Upper lobe of right lung (tissue), 1 donor: Measurements from ENCODE around the gene SCARB1. TPM values are rescaled to one million over a fixed set of nuclear protein-coding genes. Genes with fewer than 3 reads are reported as not detected.

Experiments used
- ATAC-seq: fragments of 200-7000 bp; cut with Tn5 transposase; one replicate; pipeline ENCODE4 v1.9.1; 2020; ENCODE audit warnings: mild to moderate bottlenecking, moderate library complexity
- DNase-seq: peaks from one replicate; pipeline ENCODE4 v3.0.0-alpha.2; 2020
- H3K27ac ChIP-seq: fragments of 200-600 bp; one replicate; pipeline ENCODE4 v1.8.0; 2022
- H3K27me3 ChIP-seq: fragments of 200-600 bp; one replicate; pipeline ENCODE4 v1.8.0; 2022; ENCODE audit warnings: mild to moderate bottlenecking
- H3K36me3 ChIP-seq: fragments of 200-600 bp; one replicate; pipeline ENCODE4 v1.8.0; 2022
- H3K4me1 ChIP-seq: fragments of 200-600 bp; one replicate; pipeline ENCODE4 v1.8.0; 2022
- H3K4me3 ChIP-seq: fragments of 200-600 bp; one replicate; pipeline ENCODE4 v1.8.0; 2022; ENCODE audit warnings: mild to moderate bottlenecking
- H3K9me3 ChIP-seq: fragments of 200-600 bp; one replicate; pipeline ENCODE4 v1.8.0; 2022
- intact Hi-C: fragments of 100-400 bp; cut with DNase I; formaldehyde crosslinking; loops from one replicate; pipeline ENCODE4 v1.11.0; 2022
- total RNA-seq: library from RNA; stranded (reverse); fragmentation: NEBNext Ultra II Directional; extraction: Animal tissue kit (Norgen Biotek cat#: 25700); gene quantifications from one replicate; pipeline ENCODE4 v1.2.1, GENCODE V29; 2021
- TF ChIP-seq, protein P1 (sequence below): fragments of 200-600 bp; IDR thresholded peaks from one replicate; pipeline ENCODE4 v1.8.0; 2022; ENCODE audit warnings: antibody characterized with exemption
- donor health status: DM: no; HTN: yes; CAD: no; lungs with severe emphysema.

The SCARB1 gene
- total RNA-seq, 1 donor from 2014 or later, result 35.3 TPM

DNA sequence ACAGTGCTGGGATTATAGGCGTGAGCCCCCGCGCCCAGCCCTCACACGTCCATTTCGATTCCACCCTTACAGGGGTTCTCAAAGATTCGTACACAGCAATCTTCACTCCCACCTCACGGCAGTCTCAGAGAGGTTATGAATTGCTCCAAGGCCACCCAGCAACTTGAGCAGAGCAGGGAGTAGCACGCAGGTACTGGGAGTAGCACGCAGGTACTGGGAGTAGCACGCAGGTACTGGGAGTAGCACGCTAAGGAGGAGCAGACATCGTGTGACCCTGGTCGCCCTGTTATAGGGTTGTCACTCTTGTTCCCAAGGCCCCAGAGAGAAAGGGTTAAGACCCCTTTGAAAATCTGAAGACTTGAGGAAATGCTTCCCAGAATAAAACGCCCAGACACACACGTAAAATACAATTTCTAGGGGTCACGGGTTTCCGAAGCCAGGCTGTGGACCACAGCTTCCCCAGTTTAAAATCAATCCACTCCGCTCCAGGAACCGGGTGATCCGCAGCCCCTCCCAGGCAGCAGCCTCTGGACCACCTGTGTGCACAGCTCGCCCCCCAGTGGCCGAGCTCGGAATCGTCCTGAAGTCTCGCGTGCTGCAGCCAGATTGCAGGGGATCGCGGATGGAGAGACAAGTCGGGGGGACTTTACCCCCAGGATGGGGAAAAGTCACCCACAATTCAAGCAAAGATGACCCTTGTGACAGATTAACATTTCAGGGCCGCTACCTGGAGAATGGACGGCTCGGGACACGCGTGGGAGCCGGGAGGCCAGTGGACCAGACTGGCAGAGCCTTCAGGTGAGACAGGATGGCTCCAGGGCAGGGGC is 92.0 kb downstream of the SCARB1 start:
- no peaks in the 10 kb centered on the region for H3K36me3 ChIP-seq
- no peaks in the 10 kb centered on the region for H3K27me3 ChIP-seq
- DNase-seq (peak; percentile 91), ATAC-seq (peak; percentile 83)
- TF ChIP-seq, protein P1, sequence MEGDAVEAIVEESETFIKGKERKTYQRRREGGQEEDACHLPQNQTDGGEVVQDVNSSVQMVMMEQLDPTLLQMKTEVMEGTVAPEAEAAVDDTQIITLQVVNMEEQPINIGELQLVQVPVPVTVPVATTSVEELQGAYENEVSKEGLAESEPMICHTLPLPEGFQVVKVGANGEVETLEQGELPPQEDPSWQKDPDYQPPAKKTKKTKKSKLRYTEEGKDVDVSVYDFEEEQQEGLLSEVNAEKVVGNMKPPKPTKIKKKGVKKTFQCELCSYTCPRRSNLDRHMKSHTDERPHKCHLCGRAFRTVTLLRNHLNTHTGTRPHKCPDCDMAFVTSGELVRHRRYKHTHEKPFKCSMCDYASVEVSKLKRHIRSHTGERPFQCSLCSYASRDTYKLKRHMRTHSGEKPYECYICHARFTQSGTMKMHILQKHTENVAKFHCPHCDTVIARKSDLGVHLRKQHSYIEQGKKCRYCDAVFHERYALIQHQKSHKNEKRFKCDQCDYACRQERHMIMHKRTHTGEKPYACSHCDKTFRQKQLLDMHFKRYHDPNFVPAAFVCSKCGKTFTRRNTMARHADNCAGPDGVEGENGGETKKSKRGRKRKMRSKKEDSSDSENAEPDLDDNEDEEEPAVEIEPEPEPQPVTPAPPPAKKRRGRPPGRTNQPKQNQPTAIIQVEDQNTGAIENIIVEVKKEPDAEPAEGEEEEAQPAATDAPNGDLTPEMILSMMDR, result peak; percentile 99
- H3K4me3 ChIP-seq, result no peak overlapping the region
- intact Hi-C loops, result loop anchor here (5.0 to 10.0 kb wide), 2 partner anchors 724 to 867 kb away; no protein-coding TSS in a partner anchor
- no peaks in the 10 kb centered on the region for H3K9me3 ChIP-seq
- peaks cover 22% of the 10 kb centered on the region for H3K4me1 ChIP-seq
- H3K27ac ChIP-seq, result no peak overlapping the region

DNA sequence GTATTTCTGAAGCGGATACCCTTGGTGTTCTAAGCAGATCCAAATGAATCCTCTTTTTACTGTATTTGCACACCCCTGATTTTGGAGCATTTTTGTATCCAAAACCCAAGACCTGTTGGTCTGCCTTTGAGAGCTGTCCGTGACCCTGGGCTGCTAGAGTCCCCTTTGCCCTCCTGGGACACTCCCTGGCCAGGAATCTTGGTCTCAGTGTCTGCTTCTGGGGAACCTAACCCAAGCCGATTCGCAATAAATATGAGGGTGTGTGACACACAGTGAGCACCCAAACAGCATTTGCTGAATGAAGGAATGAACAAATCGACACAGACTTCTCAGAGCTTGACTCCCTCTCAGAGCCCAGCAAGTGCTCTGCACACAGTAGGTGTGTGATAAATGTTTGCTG is 92.9 kb downstream of the SCARB1 start:
- Histone ChIP-seq H3K27me3 (no peaks in the 10 kb centered on the region), H3K9me3 (no peaks in the 10 kb centered on the region), H3K36me3 (no peaks in the 10 kb centered on the region), H3K27ac (no peak overlapping the region), H3K4me1 (peaks cover 32% of the 10 kb centered on the region), H3K4me3 (no peak overlapping the region)
- ATAC-seq (no peak), DNase-seq (no peak)
- TF ChIP-seq, protein P1, result no peak
- intact Hi-C loops, result loop anchor here (5.0 to 10.0 kb wide), 2 partner anchors 723 to 866 kb away; no protein-coding TSS in a partner anchor

DNA sequence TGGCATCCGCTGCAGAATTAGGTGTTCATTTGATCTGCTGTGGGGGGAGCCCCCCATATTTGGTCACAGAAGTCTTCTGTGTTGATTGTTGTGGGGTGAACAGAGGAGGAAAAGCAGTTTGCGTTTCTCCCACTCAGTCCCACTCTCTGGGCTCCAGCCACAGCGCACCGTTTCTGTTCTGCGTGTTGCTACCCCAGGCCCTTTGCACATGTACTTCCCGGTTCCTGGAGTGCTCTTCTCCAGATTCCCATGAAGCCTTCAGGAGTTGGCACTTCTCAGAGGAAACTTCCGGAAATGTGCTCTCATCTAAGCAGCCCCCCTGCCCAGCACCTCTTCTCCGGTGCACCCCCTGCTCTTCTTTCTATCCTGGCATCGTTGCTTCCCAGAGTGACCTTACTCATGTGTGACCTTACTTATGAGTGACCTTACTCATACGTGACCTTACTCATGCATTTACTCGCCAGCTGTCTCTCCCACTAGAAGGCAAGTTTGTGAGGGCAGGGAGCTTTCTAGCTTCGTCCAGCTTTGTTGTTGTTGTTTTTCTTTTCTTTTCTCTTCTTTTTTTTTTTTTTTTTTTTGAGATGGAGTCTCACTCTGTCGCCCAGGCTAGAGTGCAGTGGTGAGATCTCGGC is 93.7 kb downstream of the SCARB1 start:
- no peak overlapping the region for H3K4me3 ChIP-seq
- no peaks in the 10 kb centered on the region for H3K9me3 ChIP-seq
- H3K4me1 ChIP-seq, result peaks cover 32% of the 10 kb centered on the region
- H3K27me3 ChIP-seq, result no peaks in the 10 kb centered on the region
- H3K36me3 ChIP-seq, result no peaks in the 10 kb centered on the region
- TF ChIP-seq, protein P1, result no peak
- no peak overlapping the region for H3K27ac ChIP-seq
- no peak for DNase-seq
- no peak for ATAC-seq
- intact Hi-C loops, result loop anchor here (5.0 to 10.0 kb wide), 4 partner anchors 205 to 865 kb away; partner anchors contain the start of gene NCOR2

DNA sequence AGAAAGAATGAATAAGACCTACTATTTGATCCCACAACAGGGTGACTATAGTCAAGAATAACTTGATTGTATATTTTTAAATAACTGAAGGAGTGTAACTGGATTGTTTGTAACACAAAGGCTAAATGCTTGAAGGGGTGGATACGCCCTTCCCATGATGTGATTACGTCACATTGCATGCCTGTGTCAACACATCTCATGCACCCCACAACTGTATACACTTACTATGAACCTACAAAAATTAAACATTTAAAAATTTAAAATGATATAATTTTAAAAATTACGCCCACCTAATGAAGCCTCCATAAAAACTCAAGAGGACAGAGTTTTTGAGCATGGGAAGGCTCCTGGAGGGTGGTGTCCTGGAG is 94.5 kb downstream of the SCARB1 start:
- Histone ChIP-seq H3K4me3 (no peak overlapping the region), H3K36me3 (no peaks in the 10 kb centered on the region), H3K4me1 (peaks cover 30% of the 10 kb centered on the region), H3K27me3 (no peaks in the 10 kb centered on the region), H3K27ac (no peak overlapping the region), H3K9me3 (no peaks in the 10 kb centered on the region)
- TF ChIP-seq, protein P1, result no peak
- DNase-seq (no peak), ATAC-seq (no peak)
- intact Hi-C loops, result loop anchor here (5.0 to 10.0 kb wide), 2 partner anchors 204 to 732 kb away; partner anchors contain the start of gene NCOR2

DNA sequence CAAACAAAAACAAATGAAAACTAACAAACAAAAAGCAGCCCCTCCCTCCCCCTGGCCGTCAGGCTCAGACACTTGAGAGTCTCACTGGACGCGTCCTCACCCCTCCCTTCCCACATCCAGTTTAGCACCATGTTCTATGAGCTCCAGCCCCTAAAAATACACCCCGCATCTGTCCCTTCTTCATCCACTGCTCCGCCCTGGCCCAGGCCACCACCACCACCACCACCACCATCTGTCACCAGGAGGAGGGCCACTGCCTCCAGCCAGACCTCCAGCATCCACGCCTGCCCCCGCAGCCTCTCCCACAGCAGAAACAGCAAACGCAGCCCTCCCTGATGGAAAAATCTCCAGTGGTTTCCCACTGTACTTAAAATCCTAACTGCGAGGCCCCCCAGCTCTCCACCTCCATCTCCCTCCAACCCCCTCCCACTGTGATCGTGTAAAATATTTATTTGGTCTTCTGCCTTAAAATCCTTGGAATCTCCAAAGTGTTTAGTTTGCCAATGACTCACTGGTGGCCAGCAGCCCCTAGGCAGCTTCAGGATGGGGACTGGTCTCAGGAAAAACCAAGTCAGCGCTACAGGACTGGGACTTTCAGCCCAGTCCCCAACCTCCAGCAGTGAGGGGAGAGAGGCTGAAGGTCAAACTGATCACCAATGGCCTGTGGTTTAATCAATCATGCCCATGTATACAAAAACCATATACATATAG is 95.1 kb downstream of the SCARB1 start:
- H3K36me3 ChIP-seq, result no peaks in the 10 kb centered on the region
- no peak for DNase-seq
- no peak for ATAC-seq
- H3K9me3 ChIP-seq, result no peaks in the 10 kb centered on the region
- H3K4me3 ChIP-seq, result no peak overlapping the region
- peaks cover 30% of the 10 kb centered on the region for H3K4me1 ChIP-seq
- no peak overlapping the region for H3K27ac ChIP-seq
- TF ChIP-seq, protein P1, result no peak
- intact Hi-C loops, result loop anchor here (5.0 to 10.0 kb wide), 2 partner anchors 204 to 731 kb away; partner anchors contain the start of gene NCOR2
- H3K27me3 ChIP-seq, result no peaks in the 10 kb centered on the region
